Measurements from ENCODE around the gene UBD. TPM values are rescaled to one million over a fixed set of nuclear protein-coding genes. Genes with fewer than 3 reads are reported as not detected.

The UBD gene
- total RNA-seq, 1 experiment from 2014 or later = not detected

GRCh38 chr6:29598172-29598747, 38.7 kb upstream of the UBD start:
- Histone ChIP-seq H2BK120ac (ENCODE audit: low read depth, low read length, poor library complexity, severe bottlenecking) (no peak overlapping the region), H2BK5ac (ENCODE audit: insufficient read length, low read length) (no peak overlapping the region), H3K4ac (ENCODE audit: low read depth, low read length) (no peak overlapping the region), H3K56ac (ENCODE audit: insufficient read length, low read depth, low read length) (no peak overlapping the region), H3K9me3 (ENCODE audit: control insufficient read depth, low read depth, low read length) (no peaks in the 10 kb centered on the region), H3T11ph (ENCODE audit: low read length) (no peak overlapping the region), H4K91ac (ENCODE audit: insufficient read length, low read depth, low read length) (no peak overlapping the region), H3K79me2 (ENCODE audit: insufficient read depth, low read length) (no peaks in the 10 kb centered on the region), H4K5ac (ENCODE audit: insufficient read length, low read depth, low read length) (no peak overlapping the region), H4K8ac (replicated peaks; ENCODE audit: insufficient read length, low read depth, low read length) (no peak overlapping the region), H3K23ac (ENCODE audit: insufficient read length, low read depth, low read length) (no peak overlapping the region), H4K20me1 (ENCODE audit: control insufficient read depth, insufficient read depth, insufficient read length) (no peaks in the 10 kb centered on the region), H3K4me2 (ENCODE audit: insufficient read depth, insufficient read length, low read length) (no peak overlapping the region), H3K18ac (ENCODE audit: insufficient read length, low read depth, low read length) (no peak overlapping the region), H2BK15ac (ENCODE audit: low read depth, low read length) (no peak overlapping the region), H3K4me1 (ENCODE audit: insufficient read depth, low read length) (0 out of 2 replicates have a peak, but pooled peaks cover 3% of the 10 kb centered on the region), H3K27me3 (ENCODE audit: insufficient read depth, low read length) (no peaks in the 10 kb centered on the region), H2AFZ (ENCODE audit: low read length) (no peak overlapping the region), H3K14ac (ENCODE audit: insufficient read depth, low read length) (no peak overlapping the region), H3K27ac (ENCODE audit: insufficient read length, low read depth, low read length) (no peak overlapping the region), H2AK5ac (ENCODE audit: insufficient read length, low read length) (no peak overlapping the region), H3K79me1 (ENCODE audit: insufficient read depth, low read depth, low read length, poor library complexity, severe bottlenecking) (no peaks in the 10 kb centered on the region), H3K9ac (ENCODE audit: extremely low read depth, insufficient read length, low read length) (no peak overlapping the region), H2BK12ac (ENCODE audit: insufficient read length, low read depth, low read length) (no peak overlapping the region), H2BK20ac (ENCODE audit: low read depth, low read length, poor library complexity, severe bottlenecking) (no peak overlapping the region), H3K23me2 (ENCODE audit: insufficient read length, low read depth, low read length, poor library complexity, severe bottlenecking) (no peaks in the 10 kb centered on the region)
- Mint-ChIP-seq H3K4me3 (no peak overlapping the region), H3K4me1 (peaks cover 25 to 32% of the 10 kb centered on the region in 2 experiments), H3K36me3 (ENCODE audit: insufficient read depth in 1 of 3, low read depth in 3 of 3) (peaks cover 23 to 45% (median 29%) of the 10 kb centered on the region in 3 experiments; a peak in 6 of 7 replicates), H3K27ac (peak overlapping the region in 2 of 3 experiments; percentile 45 to 73; a peak in 2 of 7 replicates), H3K9me3 (no peaks in the 10 kb centered on the region; a peak in 1 of 5 replicates), H3K27me3 (ENCODE audit: low read depth) (no peaks in the 10 kb centered on the region; the same call in 1 of the 2 replicates)
- DNase-seq = no peak
- WGBS (ENCODE audit: extremely low coverage, insufficient read length, low lambda C conversion rate) = no CpG with 5 or more reads among the region's 2 CpGs
- TF ChIP-seq, protein P1, sequence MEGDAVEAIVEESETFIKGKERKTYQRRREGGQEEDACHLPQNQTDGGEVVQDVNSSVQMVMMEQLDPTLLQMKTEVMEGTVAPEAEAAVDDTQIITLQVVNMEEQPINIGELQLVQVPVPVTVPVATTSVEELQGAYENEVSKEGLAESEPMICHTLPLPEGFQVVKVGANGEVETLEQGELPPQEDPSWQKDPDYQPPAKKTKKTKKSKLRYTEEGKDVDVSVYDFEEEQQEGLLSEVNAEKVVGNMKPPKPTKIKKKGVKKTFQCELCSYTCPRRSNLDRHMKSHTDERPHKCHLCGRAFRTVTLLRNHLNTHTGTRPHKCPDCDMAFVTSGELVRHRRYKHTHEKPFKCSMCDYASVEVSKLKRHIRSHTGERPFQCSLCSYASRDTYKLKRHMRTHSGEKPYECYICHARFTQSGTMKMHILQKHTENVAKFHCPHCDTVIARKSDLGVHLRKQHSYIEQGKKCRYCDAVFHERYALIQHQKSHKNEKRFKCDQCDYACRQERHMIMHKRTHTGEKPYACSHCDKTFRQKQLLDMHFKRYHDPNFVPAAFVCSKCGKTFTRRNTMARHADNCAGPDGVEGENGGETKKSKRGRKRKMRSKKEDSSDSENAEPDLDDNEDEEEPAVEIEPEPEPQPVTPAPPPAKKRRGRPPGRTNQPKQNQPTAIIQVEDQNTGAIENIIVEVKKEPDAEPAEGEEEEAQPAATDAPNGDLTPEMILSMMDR (conservative IDR thresholded peaks at IDR 0.05) = no peak

Data from H9 (cell line).